ENCODE data around the gene PCDHGA3. TPM values are rescaled to one million over a fixed set of nuclear protein-coding genes. Genes with fewer than 3 reads are reported as not detected.

The PCDHGA3 gene
- polyA plus RNA-seq, 1 donor (not counting 4 experiments of a cell fraction or from before 2014, with no cell fraction given): 0.03 TPM

Other genes starting within 250 kb of the PCDHGA3 start
- 0.26 to 1.1 TPM (median 0.46 TPM) in 3 replicates for gene PCDHB2, start 249.2 kb upstream of the PCDHGA3 start, polyA plus RNA-seq
- gene PCDHB3, start 243.4 kb upstream of the PCDHGA3 start, polyA plus RNA-seq: 0.03 to 0.08 TPM (median 0.05 TPM) in 3 replicates
- 0.04 to 0.05 TPM in 2 of 3 replicates, not detected in the other for gene PCDHB4, start 222.0 kb upstream of the PCDHGA3 start, polyA plus RNA-seq
- gene PCDHB5, start 208.6 kb upstream of the PCDHGA3 start, polyA plus RNA-seq: 0.07 to 0.10 TPM (median 0.09 TPM) in 3 replicates
- gene PCDHB6, start 193.8 kb upstream of the PCDHGA3 start, polyA plus RNA-seq: 0.03 to 0.08 TPM (median 0.05 TPM) in 3 replicates
- gene PCDHB7, start 171.2 kb upstream of the PCDHGA3 start, polyA plus RNA-seq: not detected in 3 replicates
- gene PCDHB8, start 166.0 kb upstream of the PCDHGA3 start, polyA plus RNA-seq: not detected in 3 replicates
- 0.02 to 0.09 TPM (median 0.07 TPM) in 3 replicates for gene PCDHB16, start 161.4 kb upstream of the PCDHGA3 start, polyA plus RNA-seq
- 0.01 TPM in 1 of 3 replicates, not detected in the others for gene PCDHB9, start 156.7 kb upstream of the PCDHGA3 start, polyA plus RNA-seq
- gene PCDHB10, start 151.5 kb upstream of the PCDHGA3 start, polyA plus RNA-seq: 0.04 to 0.07 TPM (median 0.05 TPM) in 3 replicates
- not detected in 3 replicates for gene PCDHB11, start 144.2 kb upstream of the PCDHGA3 start, polyA plus RNA-seq
- 0.03 TPM in 1 of 3 replicates, not detected in the others for gene PCDHB12, start 135.1 kb upstream of the PCDHGA3 start, polyA plus RNA-seq
- 0.07 to 0.13 TPM (median 0.09 TPM) in 3 replicates for gene PCDHB13, start 129.9 kb upstream of the PCDHGA3 start, polyA plus RNA-seq
- 0.13 to 0.41 TPM (median 0.20 TPM) in 3 replicates for gene PCDHB14, start 120.5 kb upstream of the PCDHGA3 start, polyA plus RNA-seq
- gene PCDHB15, start 98.4 kb upstream of the PCDHGA3 start, polyA plus RNA-seq: 0.03 to 0.31 TPM (median 0.09 TPM) in 3 replicates
- not detected in 3 replicates for gene SLC25A2, start 39.8 kb upstream of the PCDHGA3 start, polyA plus RNA-seq
- gene TAF7, start 23.0 kb upstream of the PCDHGA3 start, polyA plus RNA-seq: 37.5 to 58.9 TPM (median 47.5 TPM) in 3 replicates
- 0.08 to 0.17 TPM (median 0.09 TPM) in 3 replicates for gene PCDHGA1, start 13.3 kb upstream of the PCDHGA3 start, polyA plus RNA-seq
- 0.14 to 0.37 TPM (median 0.35 TPM) in 3 replicates for gene PCDHGA2, start 5.1 kb upstream of the PCDHGA3 start, polyA plus RNA-seq
- 0.08 to 0.15 TPM (median 0.09 TPM) in 3 replicates for gene PCDHGB1, start 6.3 kb downstream of the PCDHGA3 start, polyA plus RNA-seq
- gene PCDHGA4, start 11.2 kb downstream of the PCDHGA3 start, polyA plus RNA-seq: 0.05 to 0.15 TPM (median 0.14 TPM) in 3 replicates
- gene PCDHGB2, start 16.2 kb downstream of the PCDHGA3 start, polyA plus RNA-seq: 0.12 to 0.15 TPM (median 0.12 TPM) in 3 replicates
- gene PCDHGA5, start 20.3 kb downstream of the PCDHGA3 start, polyA plus RNA-seq: 0.01 to 0.07 TPM (median 0.06 TPM) in 3 replicates
- 0.17 to 0.28 TPM (median 0.18 TPM) in 3 replicates for gene PCDHGB3, start 26.4 kb downstream of the PCDHGA3 start, polyA plus RNA-seq
- gene PCDHGA6, start 30.1 kb downstream of the PCDHGA3 start, polyA plus RNA-seq: 0.16 to 0.36 TPM (median 0.28 TPM) in 3 replicates
- gene PCDHGA7, start 38.9 kb downstream of the PCDHGA3 start, polyA plus RNA-seq: 0.13 to 0.24 TPM (median 0.14 TPM) in 3 replicates
- gene PCDHGB4, start 43.9 kb downstream of the PCDHGA3 start, polyA plus RNA-seq: 1.6 to 2.7 TPM (median 2.4 TPM) in 3 replicates
- gene PCDHGA8, start 48.8 kb downstream of the PCDHGA3 start, polyA plus RNA-seq: 0.08 to 0.09 TPM (median 0.09 TPM) in 3 replicates
- 1.8 to 4.3 TPM (median 1.9 TPM) in 3 replicates for gene PCDHGB5, start 54.1 kb downstream of the PCDHGA3 start, polyA plus RNA-seq
- gene PCDHGA9, start 58.9 kb downstream of the PCDHGA3 start, polyA plus RNA-seq: 0.24 to 0.35 TPM (median 0.28 TPM) in 3 replicates
- 0.19 to 0.30 TPM (median 0.23 TPM) in 3 replicates for gene PCDHGB6, start 64.2 kb downstream of the PCDHGA3 start, polyA plus RNA-seq
- 1.3 to 1.8 TPM (median 1.6 TPM) in 3 replicates for gene PCDHGA10, start 69.2 kb downstream of the PCDHGA3 start, polyA plus RNA-seq
- 0.66 to 1.1 TPM (median 0.69 TPM) in 3 replicates for gene PCDHGB7, start 73.8 kb downstream of the PCDHGA3 start, polyA plus RNA-seq
- 1.4 to 2.5 TPM (median 1.4 TPM) in 3 replicates for gene PCDHGA11, start 77.2 kb downstream of the PCDHGA3 start, polyA plus RNA-seq
- gene PCDHGA12, start 86.7 kb downstream of the PCDHGA3 start, polyA plus RNA-seq: 0.69 to 1.9 TPM (median 1.0 TPM) in 3 replicates
- gene PCDHGC3, start 132.1 kb downstream of the PCDHGA3 start, polyA plus RNA-seq: 9.8 to 45.1 TPM (median 15.2 TPM) in 3 replicates
- gene PCDHGC4, start 141.2 kb downstream of the PCDHGA3 start, polyA plus RNA-seq: 0.12 to 0.15 TPM (median 0.13 TPM) in 3 replicates
- gene PCDHGC5, start 145.3 kb downstream of the PCDHGA3 start, polyA plus RNA-seq: 0.77 to 1.6 TPM (median 1.5 TPM) in 3 replicates